ENCODE results near the gene MS4A1. TPM values are rescaled to one million over a fixed set of nuclear protein-coding genes. Genes with fewer than 3 reads are reported as not detected.
"Not testable (repeated sequence)": the region's sequence is repeated elsewhere in the genome, so short reads cannot be mapped to it uniquely, and the experiment has no call there.

The MS4A1 gene
- total RNA-seq, 2 experiments from 2014 or later, result not detected

DNA sequence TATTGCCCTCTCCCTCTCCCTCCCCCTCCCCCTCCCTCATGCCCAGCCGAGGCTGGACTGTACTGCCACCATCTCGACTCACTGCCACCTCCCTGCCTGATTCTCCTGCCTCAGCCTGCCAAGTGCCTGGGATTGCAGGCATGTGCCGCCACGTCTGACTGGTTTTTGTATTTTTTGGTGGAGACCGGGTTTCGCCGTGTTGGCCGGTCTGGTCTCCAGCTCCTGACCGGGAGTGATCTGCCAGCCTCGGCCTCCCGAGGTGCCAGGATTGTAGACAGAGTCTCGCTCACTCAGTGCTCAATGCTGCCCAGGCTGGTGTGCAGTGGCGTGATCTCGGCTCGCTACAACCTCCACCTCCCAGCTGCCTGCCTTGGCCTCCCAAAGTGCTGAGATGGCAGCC lies 54.0 kb downstream of the MS4A1 start:
- DNase-seq; H3K4me3 Mint-ChIP-seq; H3K4me1 Mint-ChIP-seq (ENCODE audit: low read depth); POLR2A ChIA-PET; intact Hi-C loops (cut with micrococcal nuclease); H3K9me3 Mint-ChIP-seq; H3K36me3 Mint-ChIP-seq; CTCF ChIA-PET; H3K27ac Mint-ChIP-seq: not testable (repeated sequence)
- peaks cover 13% of the 10 kb centered on the region for H3K27me3 Mint-ChIP-seq

GRCh38 chr11:60510209-60510608 lies 54.6 kb downstream of the MS4A1 start:
- intact Hi-C loops (cut with micrococcal nuclease); POLR2A ChIA-PET: not testable (repeated sequence)

GRCh38 chr11:60511393-60511792 lies 55.7 kb downstream of the MS4A1 start:
- CTCF ChIA-PET, result no interaction called here
- no peak overlapping the region for H3K27ac Mint-ChIP-seq
- peaks cover 19% of the 10 kb centered on the region for H3K27me3 Mint-ChIP-seq

More at GRCh38 chr11:60510209-60510608, 54.6 kb downstream of the MS4A1 start:
- H3K4me1 Mint-ChIP-seq (ENCODE audit: low read depth); CTCF ChIA-PET; DNase-seq; H3K27ac Mint-ChIP-seq; H3K9me3 Mint-ChIP-seq; H3K4me3 Mint-ChIP-seq; H3K36me3 Mint-ChIP-seq: not testable (repeated sequence)
- peaks cover 15% of the 10 kb centered on the region for H3K27me3 Mint-ChIP-seq

GRCh38 chr11:60512651-60513225 lies 57.1 kb downstream of the MS4A1 start:
- CTCF ChIA-PET, result no interaction called here
- no peak overlapping the region for H3K4me3 Mint-ChIP-seq
- H3K27me3 Mint-ChIP-seq, result peaks cover 11% of the 10 kb centered on the region
- no peaks in the 10 kb centered on the region for H3K36me3 Mint-ChIP-seq
- H3K27ac Mint-ChIP-seq, result no peak overlapping the region
- H3K9me3 Mint-ChIP-seq, result peaks cover 7% of the 10 kb centered on the region
- DNase-seq, result no peak
- H3K4me1 Mint-ChIP-seq (ENCODE audit: low read depth), result no peaks in the 10 kb centered on the region
- intact Hi-C loops (cut with micrococcal nuclease), result no loop called here
- POLR2A ChIA-PET, result no interaction called here

More at GRCh38 chr11:60511393-60511792, 55.7 kb downstream of the MS4A1 start:
- no peak overlapping the region for H3K4me3 Mint-ChIP-seq
- H3K4me1 Mint-ChIP-seq (ENCODE audit: low read depth), result no peaks in the 10 kb centered on the region
- DNase-seq, result no peak
- POLR2A ChIA-PET, result no interaction called here
- H3K36me3 Mint-ChIP-seq, result no peaks in the 10 kb centered on the region
- H3K9me3 Mint-ChIP-seq, result peaks cover 7% of the 10 kb centered on the region
- intact Hi-C loops (cut with micrococcal nuclease), result no loop called here

DNA sequence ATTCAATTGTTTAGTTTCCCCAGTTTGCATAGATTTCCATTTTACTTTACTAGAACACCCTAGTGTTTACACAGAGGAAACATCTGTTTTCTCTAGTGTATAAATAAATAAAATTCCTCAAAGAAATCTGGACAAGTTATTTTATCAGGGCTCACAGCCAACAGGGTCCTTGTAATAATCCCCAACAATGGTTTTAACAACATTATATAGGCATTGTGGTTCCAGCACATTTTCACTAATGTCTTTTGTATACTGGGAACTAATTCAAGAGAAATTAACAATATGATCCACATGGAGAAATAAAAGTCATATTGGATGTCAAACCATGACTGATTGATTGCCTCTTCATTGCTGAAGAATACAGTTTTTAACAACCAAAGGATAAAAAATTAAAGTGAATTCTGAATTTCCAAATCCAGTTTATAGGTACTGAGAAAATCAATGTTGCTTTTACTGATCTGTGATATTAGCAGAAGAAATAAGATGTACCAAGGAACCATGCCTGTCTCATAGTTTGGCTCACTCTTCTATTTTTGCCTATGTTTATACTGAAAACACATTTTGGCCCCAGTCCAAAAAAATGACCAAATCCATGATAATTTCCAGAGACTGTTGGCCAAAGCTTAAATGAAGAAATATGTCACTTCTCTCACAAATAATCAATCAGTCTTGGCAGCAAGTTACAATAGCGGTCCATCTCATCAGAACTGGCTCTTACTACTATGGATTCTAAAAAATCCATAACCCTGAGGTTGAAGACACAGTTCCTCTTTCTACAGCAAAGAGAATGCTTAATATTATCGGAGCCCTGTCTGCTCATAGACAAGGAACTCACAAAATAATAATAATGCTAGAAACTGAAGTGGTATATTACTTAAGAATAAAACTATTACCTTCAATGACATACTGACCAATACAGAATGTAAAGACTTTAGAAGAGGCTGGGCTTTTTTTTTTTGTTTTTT lies 58.1 kb downstream of the MS4A1 start:
- Mint-ChIP-seq H3K27me3 (peaks cover 19% of the 10 kb centered on the region), H3K36me3 (no peaks in the 10 kb centered on the region), H3K9me3 (peaks cover 7% of the 10 kb centered on the region), H3K27ac (no peak overlapping the region), H3K4me1 (ENCODE audit: low read depth) (no peaks in the 10 kb centered on the region), H3K4me3 (no peak overlapping the region)
- ChIA-PET POLR2A (no interaction called here), CTCF (interaction anchor here (0.7 kb wide), 1 partner anchor 527 kb away, joined by 4 read pairs; no protein-coding TSS in a partner anchor)
- DNase-seq, result no peak
- intact Hi-C loops (cut with micrococcal nuclease), result no loop called here

GRCh38 chr11:60515144-60515855 lies 59.7 kb downstream of the MS4A1 start, which contains the start of gene MS4A13:
MS4A13 (plus strand) TSS chr11:60515392; CDS start chr11:60518084, 2,692 bp downstream.
- ChIA-PET CTCF (no interaction called here), POLR2A (no interaction called here)
- H3K27ac Mint-ChIP-seq, result no peak within 1 kb of the TSS
- H3K36me3 Mint-ChIP-seq, result no peaks in the 10 kb centered on the region
- intact Hi-C loops (cut with micrococcal nuclease), result no loop called here
- peaks cover 24% of the 10 kb centered on the region for H3K27me3 Mint-ChIP-seq
- no peak within 1 kb of the TSS for H3K4me3 Mint-ChIP-seq
- DNase-seq, result no peak
- no peaks in the 10 kb centered on the region for H3K4me1 Mint-ChIP-seq (ENCODE audit: low read depth)
- H3K9me3 Mint-ChIP-seq, result peaks cover 2% of the 10 kb centered on the region

Other genes starting within 250 kb of the MS4A1 start
- gene MS4A4E, start 212.7 kb upstream of the MS4A1 start, total RNA-seq, result not detected
- gene MS4A4A, start 175.2 kb upstream of the MS4A1 start, total RNA-seq, result not detected
- not detected for gene MS4A6E, start 128.6 kb upstream of the MS4A1 start, total RNA-seq
- not detected for gene MS4A7, start 77.3 kb upstream of the MS4A1 start, total RNA-seq
- gene MS4A14, start 59.4 kb upstream of the MS4A1 start, total RNA-seq, result not detected
- gene MS4A5, start 26.3 kb upstream of the MS4A1 start, total RNA-seq, result not detected
- gene MS4A12, start 36.9 kb downstream of the MS4A1 start, total RNA-seq, result not detected
- not detected for gene MS4A13, start 59.5 kb downstream of the MS4A1 start, total RNA-seq
- gene MS4A8, start 243.8 kb downstream of the MS4A1 start, total RNA-seq, result not detected

Data from activated CD4-positive, alpha-beta memory T cell treated with anti-CD3 and anti-CD28 coated beads for 36 hours (primary cell).